Adrenal gland (tissue), 5 donors: ENCODE measurements around the gene SF3B4.

Experiments
- POLR2A ChIP-seq, 2 donors: fragments of 450-650 bp; IDR thresholded peaks; one replicate each; pipeline ENCODE4 v1.6.1; 2017; ENCODE audit warnings: antibody characterized with exemption in 2 of 2, mild to moderate bottlenecking in 2 of 2, moderate library complexity in 1 of 2
- TF ChIP-seq, protein P1 (sequence below), 6 experiments: fragments of 450-650 bp in 4 of 6; fragments of 200-600 bp in 2 of 6; sonication (generic) in 1 of 6; IDR thresholded peaks; 1 replicate in 5 of 6; 2 replicates in 1 of 6; pipeline versions ENCODE4 v1.5.1 to v1.8.0; 2016 to 2021; ENCODE audit warnings: antibody characterized with exemption in 6 of 6, mild to moderate bottlenecking in 2 of 6, moderate library complexity in 1 of 6
- donor health status: DM: no; HTN: no; CAD: no.

DNA sequence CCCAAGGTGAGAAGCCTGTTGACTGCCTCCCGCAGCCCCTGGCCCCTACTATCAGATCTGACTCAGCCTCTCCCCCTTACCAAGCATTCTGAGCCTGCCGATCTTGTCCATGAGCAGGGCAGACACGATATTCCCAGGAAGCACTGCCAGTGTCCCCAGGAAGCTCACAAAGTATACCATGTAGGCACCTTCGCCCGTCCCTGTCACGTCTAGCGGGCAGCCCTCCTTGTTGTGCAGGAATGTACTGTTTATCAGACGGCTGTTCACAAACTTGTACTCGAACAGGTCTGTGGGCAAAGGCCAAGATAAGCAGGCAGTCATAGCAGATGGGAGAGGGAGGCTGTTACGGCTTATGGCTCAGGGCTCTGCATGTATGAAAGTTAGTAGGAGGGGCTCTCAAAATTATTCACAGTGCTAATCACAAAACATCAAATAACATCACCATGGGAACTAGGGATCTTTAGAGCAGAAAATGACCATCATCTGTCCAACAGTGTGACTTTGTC lies 21.0 kb downstream of the SF3B4 start:
- no peak for TF ChIP-seq POLR2A (IDR thresholded peaks at IDR 0.05)
- TF ChIP-seq, protein P1, sequence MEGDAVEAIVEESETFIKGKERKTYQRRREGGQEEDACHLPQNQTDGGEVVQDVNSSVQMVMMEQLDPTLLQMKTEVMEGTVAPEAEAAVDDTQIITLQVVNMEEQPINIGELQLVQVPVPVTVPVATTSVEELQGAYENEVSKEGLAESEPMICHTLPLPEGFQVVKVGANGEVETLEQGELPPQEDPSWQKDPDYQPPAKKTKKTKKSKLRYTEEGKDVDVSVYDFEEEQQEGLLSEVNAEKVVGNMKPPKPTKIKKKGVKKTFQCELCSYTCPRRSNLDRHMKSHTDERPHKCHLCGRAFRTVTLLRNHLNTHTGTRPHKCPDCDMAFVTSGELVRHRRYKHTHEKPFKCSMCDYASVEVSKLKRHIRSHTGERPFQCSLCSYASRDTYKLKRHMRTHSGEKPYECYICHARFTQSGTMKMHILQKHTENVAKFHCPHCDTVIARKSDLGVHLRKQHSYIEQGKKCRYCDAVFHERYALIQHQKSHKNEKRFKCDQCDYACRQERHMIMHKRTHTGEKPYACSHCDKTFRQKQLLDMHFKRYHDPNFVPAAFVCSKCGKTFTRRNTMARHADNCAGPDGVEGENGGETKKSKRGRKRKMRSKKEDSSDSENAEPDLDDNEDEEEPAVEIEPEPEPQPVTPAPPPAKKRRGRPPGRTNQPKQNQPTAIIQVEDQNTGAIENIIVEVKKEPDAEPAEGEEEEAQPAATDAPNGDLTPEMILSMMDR (IDR thresholded peaks at IDR 0.05), result no peak
